IPS-15b (cell line): ENCODE measurements around the gene DOK1.

Source experiments
- H3K27me3 ChIP-seq: one replicate; pipeline ENCODE4 v1.6.1; 2013; ENCODE audit warnings: low read length; ENCODE audit not compliant: control insufficient read depth, insufficient read depth
- H3K36me3 ChIP-seq: one replicate; pipeline ENCODE4 v1.6.1; 2013; ENCODE audit warnings: low read length; ENCODE audit not compliant: control insufficient read depth, insufficient read depth
- H3K4me1 ChIP-seq: one replicate; pipeline ENCODE4 v1.6.1; 2013; ENCODE audit warnings: mild to moderate bottlenecking, low read length; ENCODE audit not compliant: control insufficient read depth, insufficient read depth
- H3K4me3 ChIP-seq: one replicate; pipeline ENCODE4 v1.5.1; 2013; ENCODE audit warnings: low read depth, low read length
- H3K9ac ChIP-seq: one replicate; pipeline ENCODE4 v1.6.1; 2013; ENCODE audit warnings: low read depth, mild to moderate bottlenecking, low read length
- H3K9me3 ChIP-seq: one replicate; pipeline ENCODE4 v1.6.1; 2013; ENCODE audit warnings: mild to moderate bottlenecking, low read length; ENCODE audit not compliant: control insufficient read depth, insufficient read depth

Gene DOK1

DNA sequence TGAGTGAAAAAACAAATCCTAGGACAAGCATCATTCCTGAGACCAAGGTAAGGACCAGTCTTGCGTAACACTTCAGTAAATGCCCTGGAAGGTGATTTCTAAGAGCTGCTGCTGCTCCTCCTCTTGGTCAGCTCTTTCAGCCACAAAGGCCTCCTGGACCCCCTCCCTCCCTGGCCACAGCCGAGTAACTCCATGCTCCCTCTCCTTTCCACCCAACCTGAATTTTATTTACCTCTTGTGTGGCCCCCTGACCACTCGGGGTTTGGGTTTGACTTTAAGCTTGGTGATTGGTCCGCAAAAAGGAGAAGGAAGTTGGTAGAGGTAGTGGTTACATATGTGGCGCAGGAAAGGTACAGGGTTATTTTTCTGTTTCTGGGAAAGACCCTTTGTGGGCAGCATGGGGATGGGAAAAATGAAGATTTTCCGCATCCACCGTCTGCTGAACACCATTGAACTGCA lies 15.6 kb upstream of the DOK1 start:
- Histone ChIP-seq H3K36me3 (no peaks in the 10 kb centered on the region), H3K9me3 (no peaks in the 10 kb centered on the region), H3K4me1 (no peaks in the 10 kb centered on the region), H3K27me3 (peaks cover 6% of the 10 kb centered on the region), H3K4me3 (no peak overlapping the region), H3K9ac (no peak overlapping the region)

- Histone ChIP-seq H3K9ac (no peak overlapping the region), H3K4me3 (no peak overlapping the region), H3K4me1 (no peaks in the 10 kb centered on the region), H3K36me3 (no peaks in the 10 kb centered on the region), H3K9me3 (no peaks in the 10 kb centered on the region), H3K27me3 (peaks cover 13% of the 10 kb centered on the region)
Measured at GRCh38 chr2:74540291-74540690, 14.2 kb upstream of the DOK1 start.

- peaks cover under 1% of the 10 kb centered on the region for H3K4me1 ChIP-seq
- H3K9me3 ChIP-seq, result no peaks in the 10 kb centered on the region
- no peak overlapping the region for H3K9ac ChIP-seq
- H3K4me3 ChIP-seq, result no peak overlapping the region
- H3K27me3 ChIP-seq, result peaks cover 33% of the 10 kb centered on the region
- no peaks in the 10 kb centered on the region for H3K36me3 ChIP-seq
Measured at GRCh38 chr2:74542978-74543377, 11.5 kb upstream of the DOK1 start.

DNA sequence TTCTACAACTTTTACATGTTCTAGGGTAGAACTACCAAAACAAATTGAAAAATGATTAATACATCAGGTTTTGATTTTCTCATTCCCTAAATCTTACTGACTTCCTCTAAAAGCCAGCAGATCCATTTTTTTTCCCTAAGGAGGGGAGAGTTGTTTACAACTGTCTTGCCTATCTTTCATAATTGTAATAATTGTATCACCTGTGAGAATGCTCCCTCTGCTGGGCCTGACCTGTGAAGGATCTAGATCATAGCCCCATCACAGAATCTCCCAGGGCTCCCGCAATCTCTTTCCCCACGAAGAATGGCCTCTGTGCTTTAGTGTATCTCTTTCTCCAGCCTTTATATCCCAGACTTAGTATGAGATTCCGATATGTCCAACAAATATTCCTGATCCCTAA lies 9.9 kb upstream of the DOK1 start:
- peaks cover 4% of the 10 kb centered on the region for H3K4me1 ChIP-seq
- no peaks in the 10 kb centered on the region for H3K9me3 ChIP-seq
- H3K4me3 ChIP-seq, result no peak overlapping the region
- H3K27me3 ChIP-seq, result peaks cover 41% of the 10 kb centered on the region
- H3K36me3 ChIP-seq, result no peaks in the 10 kb centered on the region
- H3K9ac ChIP-seq, result no peak overlapping the region

- Histone ChIP-seq H3K4me3 (no peak overlapping the region), H3K27me3 (peaks cover 54% of the 10 kb centered on the region), H3K4me1 (peaks cover 8% of the 10 kb centered on the region), H3K9me3 (no peaks in the 10 kb centered on the region), H3K9ac (no peak overlapping the region), H3K36me3 (no peaks in the 10 kb centered on the region)
Measured at GRCh38 chr2:74546004-74546403, 8.5 kb upstream of the DOK1 start.

DNA sequence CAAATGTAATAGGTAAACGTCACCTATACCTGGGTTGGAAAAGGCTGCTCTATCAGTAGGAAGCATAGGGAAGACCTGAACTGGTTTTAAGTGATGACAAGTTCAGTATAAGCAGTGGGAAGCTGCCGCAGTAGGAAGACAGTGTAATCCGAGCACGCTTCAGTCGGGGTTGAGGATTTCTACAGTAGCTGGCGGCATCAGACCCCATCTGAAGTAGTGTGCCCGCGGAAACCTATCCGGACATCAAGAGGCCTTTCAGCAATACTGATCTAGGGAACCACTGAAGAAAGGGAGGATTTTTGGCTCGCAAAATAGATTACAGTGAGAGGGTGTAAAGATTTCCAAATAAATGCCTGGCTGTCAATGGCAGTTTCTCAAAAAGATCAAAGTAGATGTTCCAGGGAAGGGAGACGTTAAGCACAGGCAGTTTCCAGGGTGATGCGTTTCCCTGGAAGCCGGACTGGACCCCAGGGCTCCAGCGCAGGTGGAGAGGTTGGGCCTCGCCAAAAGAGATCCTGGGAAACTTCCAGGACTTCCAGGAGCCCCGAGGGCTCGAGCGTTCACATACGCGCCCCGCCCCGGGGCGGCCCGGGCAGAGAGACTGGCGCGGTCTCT lies 6.1 kb upstream of the DOK1 start:
- Histone ChIP-seq H3K36me3 (no peaks in the 10 kb centered on the region), H3K4me3 (peak overlapping the region; percentile 69), H3K9ac (peak overlapping the region; percentile 48), H3K9me3 (no peaks in the 10 kb centered on the region), H3K27me3 (peaks cover 78% of the 10 kb centered on the region), H3K4me1 (peaks cover 12% of the 10 kb centered on the region)

DNA sequence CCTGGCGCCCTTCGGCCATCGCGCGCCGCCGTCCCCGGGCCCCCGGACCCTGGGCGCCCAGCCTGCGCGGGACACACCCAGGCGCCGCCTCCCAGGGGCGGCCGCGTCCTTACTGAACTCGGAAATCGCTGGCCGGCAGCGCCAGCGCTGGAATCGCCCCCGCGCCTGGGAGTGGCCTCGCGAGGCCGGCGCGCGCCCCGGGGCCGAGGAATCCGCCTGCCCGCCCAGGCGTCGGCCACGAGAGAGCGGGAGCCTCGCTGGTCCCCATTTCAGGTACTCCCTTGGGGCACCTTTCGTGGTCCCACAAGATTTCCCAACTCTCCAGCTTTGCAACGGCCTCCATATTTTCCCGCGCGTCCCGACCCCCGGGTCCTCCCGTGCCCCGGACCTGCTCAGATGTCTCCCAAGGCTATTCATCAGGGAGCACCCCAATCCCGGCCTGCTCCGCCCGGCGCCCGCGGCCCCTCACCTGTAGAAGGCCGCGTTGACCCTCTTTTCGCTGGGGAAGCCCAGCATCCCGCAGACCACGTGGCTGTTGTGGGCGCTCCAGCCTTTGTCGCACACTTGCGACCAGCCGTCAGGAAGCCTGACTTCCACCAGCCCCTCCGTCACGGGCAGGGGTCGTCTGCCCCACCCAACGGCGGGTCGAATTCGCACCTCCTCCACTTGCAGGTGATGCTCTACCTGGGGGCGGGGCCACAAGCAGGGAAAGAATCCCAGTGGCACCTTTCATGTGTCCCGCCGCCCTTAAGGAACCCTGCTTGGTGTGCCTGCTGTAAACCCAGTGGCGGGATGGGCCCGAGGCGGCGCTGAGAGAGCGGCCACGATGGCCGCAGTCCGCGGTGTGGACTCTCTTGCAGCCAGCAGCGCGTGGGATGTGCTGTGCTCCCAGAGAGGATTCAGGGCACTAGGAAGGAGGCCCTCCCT lies 5.4 kb upstream of the DOK1 start:
- H3K4me1 ChIP-seq, result peaks cover 12% of the 10 kb centered on the region
- H3K9ac ChIP-seq, result peak overlapping the region; percentile 54
- H3K27me3 ChIP-seq, result peaks cover 78% of the 10 kb centered on the region
- peak overlapping the region; percentile 69 for H3K4me3 ChIP-seq
- no peaks in the 10 kb centered on the region for H3K36me3 ChIP-seq
- no peaks in the 10 kb centered on the region for H3K9me3 ChIP-seq

GRCh38 chr2:74550231-74550630 lies 4.3 kb upstream of the DOK1 start:
- H3K36me3 ChIP-seq, result peaks cover 2% of the 10 kb centered on the region
- peaks cover 12% of the 10 kb centered on the region for H3K4me1 ChIP-seq
- H3K27me3 ChIP-seq, result peaks cover 78% of the 10 kb centered on the region
- H3K9me3 ChIP-seq, result no peaks in the 10 kb centered on the region
- no peak overlapping the region for H3K9ac ChIP-seq
- peak overlapping the region; percentile 69 for H3K4me3 ChIP-seq

GRCh38 chr2:74551530-74551929 lies 3.0 kb upstream of the DOK1 start:
- Histone ChIP-seq H3K9ac (no peak overlapping the region), H3K9me3 (no peaks in the 10 kb centered on the region), H3K27me3 (peaks cover 80% of the 10 kb centered on the region), H3K4me3 (peak overlapping the region; percentile 8), H3K36me3 (peaks cover 2% of the 10 kb centered on the region), H3K4me1 (peaks cover 12% of the 10 kb centered on the region)

- Histone ChIP-seq H3K36me3 (peaks cover 2% of the 10 kb centered on the region), H3K9me3 (no peaks in the 10 kb centered on the region), H3K4me3 (no peak overlapping the region), H3K4me1 (peaks cover 12% of the 10 kb centered on the region), H3K9ac (no peak overlapping the region), H3K27me3 (peaks cover 84% of the 10 kb centered on the region)
Measured at GRCh38 chr2:74551942-74552913, 2.3 kb upstream of the DOK1 start.
